NCI-H2196 (cell line): ENCODE results near the gene CHN1.

Source experiments
- DNase-seq: peaks from one replicate; lab custom pipeline; 2025; ENCODE audit not compliant: unreplicated experiment; lab: John Stamatoyannopoulos, UW

Gene CHN1

DNA sequence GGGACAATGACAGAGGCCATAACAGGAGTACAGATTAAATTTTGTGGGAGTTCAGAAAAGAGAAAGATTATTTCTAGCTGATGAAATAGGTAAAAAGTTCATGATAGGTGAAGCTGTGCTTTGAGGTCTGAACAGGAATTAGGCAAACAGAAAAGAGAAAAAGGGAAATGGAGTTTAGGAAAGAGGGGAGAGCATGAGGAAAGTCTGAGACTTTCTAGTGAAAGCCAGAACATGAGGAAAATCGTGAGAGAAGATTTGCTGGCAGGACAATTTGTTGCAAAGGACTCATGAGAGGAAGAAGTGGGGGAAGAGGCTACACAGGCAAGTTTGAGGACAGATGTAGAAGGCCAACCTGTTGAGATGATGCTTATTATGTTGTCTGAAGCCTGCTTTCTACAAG lies 6.3 kb upstream of the CHN1 start:
- DNase-seq = no peak

GRCh38 chr2:175010848-175011254 lies 5.7 kb upstream of the CHN1 start:
- peak; percentile 83 for DNase-seq

DNA sequence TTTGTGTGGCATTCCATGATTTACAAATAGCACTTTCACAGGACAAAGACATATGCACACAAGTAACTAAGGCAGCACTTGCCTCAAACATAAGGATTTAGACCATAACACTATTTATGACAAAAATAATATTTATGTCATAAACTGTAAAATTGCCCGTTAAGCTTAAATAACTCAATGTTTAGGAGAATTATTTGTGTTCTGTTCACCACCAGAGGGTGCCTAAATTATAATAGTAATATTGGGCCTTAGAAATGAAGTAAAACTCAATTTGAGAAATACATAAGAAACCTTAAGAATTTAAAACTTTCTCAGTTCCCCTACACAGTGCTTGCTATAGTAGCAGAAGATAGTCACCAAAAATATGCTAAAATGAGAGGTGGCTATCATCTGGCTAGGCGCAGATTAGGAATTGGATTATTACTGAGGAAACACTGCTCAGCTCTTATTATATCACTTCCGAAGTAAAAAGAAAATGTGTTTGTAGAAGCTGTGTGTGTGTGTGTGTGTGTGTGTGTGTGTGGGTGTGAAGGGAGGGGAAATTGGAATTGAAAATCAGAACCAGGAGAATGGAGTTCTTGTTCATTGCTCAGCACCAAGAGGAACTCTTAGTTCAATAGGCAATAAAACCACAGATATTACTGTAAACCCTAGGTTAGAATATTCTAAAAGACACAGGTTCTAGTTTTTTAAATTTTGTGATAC lies 4.9 kb upstream of the CHN1 start:
- DNase-seq = no peak

- DNase-seq = no peak
Measured at GRCh38 chr2:175008801-175009495, 3.8 kb upstream of the CHN1 start.

DNA sequence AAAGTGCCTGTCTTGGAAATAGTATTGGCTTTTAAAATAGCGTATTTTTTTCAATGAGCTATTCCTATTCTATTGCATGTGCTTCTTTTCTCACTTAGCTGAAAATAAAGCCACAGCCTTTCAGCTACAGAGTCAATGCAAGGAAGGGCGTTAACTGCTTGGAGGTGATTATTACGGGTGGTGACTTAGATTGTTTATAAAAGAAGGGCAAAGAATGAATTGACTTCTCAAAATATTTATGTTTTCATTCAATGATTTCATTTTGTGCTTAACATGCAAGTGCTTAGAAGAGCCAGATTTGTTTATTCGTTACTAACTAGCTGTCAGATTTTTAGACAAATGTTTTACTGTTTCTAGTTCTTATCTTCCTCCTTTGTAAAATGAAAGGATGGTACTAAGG lies 2.8 kb upstream of the CHN1 start:
- DNase-seq = no peak

- no peak for DNase-seq
Measured at GRCh38 chr2:175007510-175007909, 2.3 kb upstream of the CHN1 start.

- no peak for DNase-seq
Measured at GRCh38 chr2:175006281-175006680, 1.1 kb upstream of the CHN1 start.

- DNase-seq = no peak
Measured at GRCh38 chr2:175005733-175006264, 618 bp upstream of the CHN1 start.

DNA sequence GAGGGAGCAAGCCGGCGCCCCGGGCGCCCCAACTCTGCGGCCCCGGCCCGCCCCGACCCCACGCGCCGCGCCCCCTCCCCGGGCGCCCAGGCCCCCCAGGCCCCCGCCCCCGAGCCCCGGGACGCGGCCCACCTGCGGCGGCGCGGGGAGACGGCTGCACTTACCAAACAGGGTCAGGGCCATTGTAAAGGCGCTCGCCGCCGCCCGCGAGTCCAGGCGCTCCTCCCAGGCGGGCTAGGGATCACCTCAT lies 526 bp downstream of the CHN1 start:
- no peak for DNase-seq

- peak; percentile 25 for DNase-seq
Measured at GRCh38 chr2:175003875-175004729, 1.1 kb downstream of the CHN1 start.

DNA sequence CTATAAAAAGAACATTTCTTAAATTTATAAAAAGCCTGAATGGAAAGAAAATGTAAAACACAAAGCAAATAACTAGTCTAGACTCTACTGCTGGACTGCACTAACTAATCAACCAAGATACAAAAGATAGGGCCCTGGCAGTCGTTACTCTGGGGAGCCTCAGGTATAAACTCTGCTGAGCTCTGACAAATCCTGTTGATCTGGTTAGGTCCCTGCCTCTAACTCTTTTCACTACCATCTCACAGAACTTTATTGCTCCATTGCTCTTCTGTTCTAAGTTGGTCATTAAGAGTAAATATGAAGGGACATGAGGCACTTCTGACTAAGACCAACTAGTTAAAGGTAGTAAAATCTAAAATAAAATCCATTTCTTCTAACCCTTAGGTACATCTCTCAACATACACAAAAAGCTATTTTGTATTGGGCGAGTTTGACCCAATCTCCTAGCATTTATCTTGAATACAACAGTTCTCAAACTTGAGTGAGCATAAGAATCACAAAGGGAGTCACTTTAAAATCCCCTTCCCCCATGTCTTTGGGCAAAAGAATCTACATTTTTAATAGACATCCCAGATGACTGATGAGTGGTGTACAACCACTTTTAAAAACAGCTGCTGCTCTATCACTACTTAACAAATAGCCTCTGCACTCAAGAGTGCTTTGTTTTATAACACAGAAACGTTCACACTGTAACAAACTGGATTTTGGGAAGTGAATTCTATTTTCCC lies 2.5 kb downstream of the CHN1 start:
- DNase-seq = no peak

GRCh38 chr2:175001566-175001965 lies 3.6 kb downstream of the CHN1 start:
- peak; percentile 24 for DNase-seq

- no peak for DNase-seq
Measured at GRCh38 chr2:174997110-174997509, 8.1 kb downstream of the CHN1 start.

DNA sequence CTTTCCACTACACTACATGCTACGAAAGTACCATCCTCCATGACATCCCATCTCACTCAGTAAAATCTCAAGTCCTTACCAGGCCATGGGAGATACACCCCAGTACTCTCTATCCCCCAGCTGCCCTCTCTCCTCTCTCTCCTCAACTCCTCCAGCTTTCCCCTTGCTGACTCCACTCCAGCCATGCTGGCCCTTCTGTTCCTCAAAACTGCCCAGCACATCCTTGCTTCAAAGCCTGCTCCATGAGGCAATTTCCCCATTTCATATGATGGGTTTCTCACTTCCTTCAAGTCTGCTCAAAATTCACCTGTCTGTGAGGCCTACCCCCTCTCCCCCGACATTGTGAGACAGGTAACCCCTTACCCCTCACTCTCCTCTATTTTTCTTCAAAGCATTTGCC lies 8.6 kb downstream of the CHN1 start:
- no peak for DNase-seq

DNA sequence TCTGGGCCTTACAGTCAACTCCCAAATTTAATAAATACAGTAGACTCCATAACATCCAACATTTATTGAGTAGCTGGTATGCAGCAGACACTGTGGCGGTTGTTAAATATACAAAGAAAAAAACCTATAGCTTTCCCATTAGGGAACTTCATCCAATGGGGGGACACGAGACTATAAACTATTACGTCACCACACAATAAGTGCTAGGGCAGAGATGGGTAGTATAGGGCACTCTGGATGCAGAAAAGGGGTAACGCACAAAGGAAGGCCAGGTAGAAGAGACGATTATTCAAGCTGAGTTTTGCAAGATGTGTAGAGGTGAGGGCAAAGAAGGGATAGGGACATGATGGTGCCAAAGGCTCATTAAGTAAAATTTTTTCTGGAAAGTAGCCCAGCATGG lies 10.8 kb downstream of the CHN1 start:
- DNase-seq = no peak

DNA sequence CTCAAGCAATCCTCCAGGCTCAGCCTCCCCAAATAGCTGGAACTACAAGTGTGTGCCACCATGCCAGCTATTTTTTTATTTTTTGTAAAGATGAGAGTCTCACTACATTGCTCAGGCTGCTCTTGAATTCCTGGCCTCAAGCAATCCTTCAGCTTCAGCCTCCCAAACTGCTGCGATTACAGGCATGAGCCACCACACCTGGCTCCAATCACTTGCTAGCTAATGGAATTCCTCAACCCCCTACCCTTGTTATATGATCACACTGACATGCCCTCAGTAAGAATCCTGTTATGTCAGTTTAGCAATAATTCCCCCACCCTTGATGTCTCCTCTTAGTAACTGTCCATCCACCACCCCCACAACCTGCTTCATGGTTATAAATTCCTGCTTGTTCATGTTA lies 12.3 kb downstream of the CHN1 start:
- no peak for DNase-seq

- DNase-seq = peak; percentile 5
Measured at GRCh38 chr2:174985614-174986013, 19.6 kb downstream of the CHN1 start.

DNA sequence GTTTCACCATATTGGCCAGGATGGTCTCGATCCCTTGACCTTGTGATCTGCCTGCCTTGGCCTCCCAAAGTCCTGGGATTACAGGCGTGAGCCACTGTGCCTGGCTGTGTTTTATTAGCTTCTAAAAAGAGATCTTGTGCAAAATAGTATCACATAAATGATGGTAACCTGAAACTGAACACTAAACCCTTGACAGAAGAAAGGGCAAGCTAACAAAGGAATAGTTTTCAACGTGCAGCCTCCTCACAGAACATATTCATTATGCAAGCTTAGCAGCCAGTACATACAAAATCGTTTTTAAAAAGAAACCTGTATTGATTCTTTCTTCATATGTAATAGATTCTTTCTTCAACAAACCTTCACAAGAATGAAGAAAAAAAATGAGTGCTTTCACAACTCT lies 20.6 kb downstream of the CHN1 start:
- DNase-seq = no peak

- no peak for DNase-seq
Measured at GRCh38 chr2:174981331-174981730, 23.9 kb downstream of the CHN1 start.

- no peak for DNase-seq
Measured at GRCh38 chr2:174979996-174980395, 25.2 kb downstream of the CHN1 start.

DNA sequence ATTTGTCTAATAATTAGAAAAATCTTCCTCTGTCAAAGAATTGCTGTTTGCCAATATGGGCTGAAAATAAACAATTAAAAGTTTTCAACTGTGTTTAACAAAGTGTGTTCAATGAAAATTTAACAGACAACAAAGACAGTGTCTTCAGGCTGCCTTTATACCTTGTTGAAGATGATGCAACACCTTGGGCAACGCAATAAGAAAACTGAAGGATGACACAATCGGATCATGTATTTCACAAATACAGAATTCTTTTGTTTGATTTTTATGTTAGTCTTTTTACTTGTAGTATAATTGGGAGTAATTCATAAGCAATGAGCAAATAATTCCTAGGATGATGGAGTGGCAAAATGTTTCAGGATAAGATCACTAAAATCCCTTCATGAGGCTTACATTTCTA lies 27.8 kb downstream of the CHN1 start:
- DNase-seq = no peak
